Psoas muscle (tissue), 8 donors: ENCODE data around the gene COL5A1. TPM values are rescaled to one million over a fixed set of nuclear protein-coding genes. Genes with fewer than 3 reads are reported as not detected.

Experiments
- ATAC-seq, 4 donors: fragments of 200-7000 bp; cut with Tn5 transposase; one replicate each; pipeline ENCODE4 v1.9.1; 2020; ENCODE audit warnings: moderate library complexity in 3 of 4, mild to moderate bottlenecking in 2 of 4
- DNase-seq, 2 donors: peaks; one replicate each; pipeline ENCODE4 v3.0.0-alpha.2; 2020
- H3K27ac ChIP-seq: fragments of 200-600 bp; one replicate; pipeline ENCODE4 v1.8.0; 2022
- H3K27me3 ChIP-seq, 3 donors: fragments of 200-600 bp in 1 of 3; one replicate each; pipeline versions ENCODE4 v1.6.1 to v1.8.0; 2013 to 2022; ENCODE audit warnings: low read length in 2 of 3, mild to moderate bottlenecking in 2 of 3, moderate library complexity in 1 of 3; ENCODE audit not compliant: insufficient read depth in 3 of 3
- H3K36me3 ChIP-seq, 2 donors: fragments of 200-600 bp in 1 of 2; one replicate each; pipeline versions ENCODE4 v1.6.1 to v1.8.0; 2013 to 2022; ENCODE audit warnings: low read depth in 1 of 2, mild to moderate bottlenecking in 1 of 2, moderate library complexity in 1 of 2; ENCODE audit not compliant: insufficient read depth in 1 of 2
- H3K4me1 ChIP-seq: fragments of 200-600 bp; one replicate; pipeline ENCODE4 v1.8.0; 2022
- H3K4me3 ChIP-seq: fragments of 200-600 bp; one replicate; pipeline ENCODE4 v1.8.0; 2022; ENCODE audit warnings: mild to moderate bottlenecking
- H3K9me3 ChIP-seq: fragments of 200-600 bp; one replicate; pipeline ENCODE4 v1.8.0; 2022
- WGBS, 3 donors: extraction: QIAGEN DNeasy Blood & Tissue Kit; methylation state at CpG; one replicate each; pipeline versions ENCODE4 v1.1.6 to v1.1.7; 2013; 5-methylcytosine and 5-hydroxymethylcytosine counted together
- intact Hi-C, 2 donors: fragments of 100-400 bp; cut with DNase I; formaldehyde crosslinking; loops; one replicate each; pipeline versions ENCODE4 v1.11.0 to v1.14.2; 2022
- polyA plus RNA-seq, 3 donors: library from polyadenylated mRNA; stranded (reverse); fragments of 200-250 nt; gene quantifications; one replicate each; pipeline ENCODE4 v1.2.3, GENCODE V29; 2013
- total RNA-seq, 4 donors: library from RNA; stranded (reverse); fragmentation: NEBNext Ultra II Directional in 2 of 4; extraction: Animal tissue kit (Norgen Biotek cat#: 25700) in 2 of 4; gene quantifications; one replicate each; pipeline versions ENCODE4 v1.2.1 to v1.2.4, GENCODE V29; 2021 to 2023
- TF ChIP-seq, protein P1 (sequence below): fragments of 200-600 bp; IDR thresholded peaks from one replicate; pipeline ENCODE4 v1.8.0; 2022; ENCODE audit warnings: antibody characterized with exemption
- donor health status: healthy with polysubstance abuse.
- donor health status: DM: no; HTN: no; CAD: no; lungs with moderate emphysema.
- donor health status: Bipolar disorder and iron deficiency.
- donor health status: healthy.
- donor health status: DM: yes; HTN: yes; CAD: no.
- donor health status: DM: no; HTN: no; CAD: no.
- donor health status: DM: no; HTN: no; CAD: no.
- donor health status: DM: yes; HTN: yes; CAD: no.

Gene COL5A1
- total and polyA plus RNA-seq, 7 donors: 1.7 to 11.3 (median 3.4) TPM

GRCh38 chr9:134777153-134777552, 135.6 kb downstream of the COL5A1 start:
- ATAC-seq (no peak), DNase-seq (no peak)
- Histone ChIP-seq H3K9me3 (no peaks in the 10 kb centered on the region), H3K27me3 (peaks cover 0 to 26% (median 8%) of the 10 kb centered on the region in 3 donors), H3K4me3 (no peak overlapping the region), H3K4me1 (no peaks in the 10 kb centered on the region), H3K27ac (no peak overlapping the region), H3K36me3 (no peaks in the 10 kb centered on the region)
- TF ChIP-seq, protein P1, sequence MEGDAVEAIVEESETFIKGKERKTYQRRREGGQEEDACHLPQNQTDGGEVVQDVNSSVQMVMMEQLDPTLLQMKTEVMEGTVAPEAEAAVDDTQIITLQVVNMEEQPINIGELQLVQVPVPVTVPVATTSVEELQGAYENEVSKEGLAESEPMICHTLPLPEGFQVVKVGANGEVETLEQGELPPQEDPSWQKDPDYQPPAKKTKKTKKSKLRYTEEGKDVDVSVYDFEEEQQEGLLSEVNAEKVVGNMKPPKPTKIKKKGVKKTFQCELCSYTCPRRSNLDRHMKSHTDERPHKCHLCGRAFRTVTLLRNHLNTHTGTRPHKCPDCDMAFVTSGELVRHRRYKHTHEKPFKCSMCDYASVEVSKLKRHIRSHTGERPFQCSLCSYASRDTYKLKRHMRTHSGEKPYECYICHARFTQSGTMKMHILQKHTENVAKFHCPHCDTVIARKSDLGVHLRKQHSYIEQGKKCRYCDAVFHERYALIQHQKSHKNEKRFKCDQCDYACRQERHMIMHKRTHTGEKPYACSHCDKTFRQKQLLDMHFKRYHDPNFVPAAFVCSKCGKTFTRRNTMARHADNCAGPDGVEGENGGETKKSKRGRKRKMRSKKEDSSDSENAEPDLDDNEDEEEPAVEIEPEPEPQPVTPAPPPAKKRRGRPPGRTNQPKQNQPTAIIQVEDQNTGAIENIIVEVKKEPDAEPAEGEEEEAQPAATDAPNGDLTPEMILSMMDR: no peak
- 73 to 83% (median 74%) methylated on average over 13 of the region's 13 CpGs for WGBS, 3 donors
- intact Hi-C loops: no loop called here

DNA sequence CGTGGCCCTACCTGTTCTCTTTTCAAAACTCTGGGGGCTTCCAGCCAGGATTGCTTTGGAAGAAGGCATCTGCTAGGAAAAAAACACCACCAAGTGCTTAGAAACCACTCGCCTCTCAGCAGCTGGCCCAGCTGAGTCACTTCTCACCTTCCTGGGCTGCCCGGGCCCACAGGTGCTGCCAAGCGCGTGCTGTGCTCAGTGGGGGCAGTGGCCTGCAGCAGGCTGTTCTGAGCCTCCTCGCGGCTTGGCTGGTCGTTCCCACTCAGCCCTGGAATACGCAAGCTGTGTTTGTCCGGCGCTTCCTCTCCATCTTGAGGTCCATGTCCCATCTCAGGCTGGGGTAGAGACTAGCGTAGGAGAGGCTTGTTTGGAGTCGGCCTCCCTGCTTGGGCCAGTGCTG, 136.6 kb downstream of the COL5A1 start:
- no peak overlapping the region for H3K27ac ChIP-seq
- H3K4me3 ChIP-seq: no peak overlapping the region
- ATAC-seq (no peak), DNase-seq (no peak)
- 75 to 84% (median 76%) methylated on average over 13 of the region's 13 CpGs for WGBS, 3 donors
- H3K27me3 ChIP-seq: peaks cover 0 to 22% (median 10%) of the 10 kb centered on the region in 3 donors
- intact Hi-C loops: loop anchor here in 1 of 2 donors (2.0 kb wide), 1 partner anchor 205 kb away; no protein-coding TSS in a partner anchor
- no peaks in the 10 kb centered on the region for H3K9me3 ChIP-seq
- H3K36me3 ChIP-seq: no peaks in the 10 kb centered on the region
- no peaks in the 10 kb centered on the region for H3K4me1 ChIP-seq
- TF ChIP-seq, protein P1: no peak

GRCh38 chr9:134778841-134779411, 137.3 kb downstream of the COL5A1 start:
- Histone ChIP-seq H3K27me3 (peaks cover 0 to 17% (median 10%) of the 10 kb centered on the region in 3 donors), H3K36me3 (no peaks in the 10 kb centered on the region), H3K9me3 (no peaks in the 10 kb centered on the region), H3K4me3 (no peak overlapping the region), H3K27ac (no peak overlapping the region), H3K4me1 (no peaks in the 10 kb centered on the region)
- 36 to 40% (median 39%) methylated on average over 15 to 17 of the region's 17 CpGs for WGBS, 3 donors
- ATAC-seq: peak; percentile 44 to 77 (median 72)
- peak in 1 of 2 donors; percentile 65 for DNase-seq
- TF ChIP-seq, protein P1: peak; percentile 56
- intact Hi-C loops: loop anchor here in 1 of 2 donors (2.0 kb wide), 1 partner anchor 204 kb away; no protein-coding TSS in a partner anchor

DNA sequence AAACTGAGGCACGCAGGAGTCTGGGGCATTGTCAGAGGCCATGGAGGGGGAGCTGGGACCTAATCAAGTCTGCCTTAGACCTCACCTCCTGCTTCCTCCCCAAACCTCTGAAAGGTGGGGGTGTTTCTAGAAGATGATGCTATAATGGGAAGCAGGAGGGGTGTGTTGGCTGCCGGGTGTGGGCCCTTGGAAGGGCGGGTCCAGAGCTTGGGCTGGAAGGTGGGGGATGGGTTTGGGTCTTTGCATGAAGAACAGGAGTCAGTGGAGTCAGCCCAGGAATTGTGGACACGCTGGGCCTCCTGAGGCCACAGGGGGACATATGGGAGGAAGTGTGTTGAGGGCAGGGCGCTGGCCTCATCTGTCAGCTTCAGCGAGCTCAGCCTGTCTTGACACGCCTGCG, 138.0 kb downstream of the COL5A1 start:
- H3K36me3 ChIP-seq: no peaks in the 10 kb centered on the region
- H3K27ac ChIP-seq: no peak overlapping the region
- H3K9me3 ChIP-seq: no peaks in the 10 kb centered on the region
- WGBS, 3 donors: 90 to 91% (median 91%) methylated on average over 8 of the region's 8 CpGs
- no peak overlapping the region for H3K4me3 ChIP-seq
- DNase-seq (no peak), ATAC-seq (no peak)
- TF ChIP-seq, protein P1: no peak
- intact Hi-C loops: loop anchor here (2.0 to 10.0 kb wide), 2 partner anchors 203 to 205 kb away; no protein-coding TSS in a partner anchor
- H3K4me1 ChIP-seq: no peaks in the 10 kb centered on the region
- H3K27me3 ChIP-seq: peaks cover 0 to 16% (median 10%) of the 10 kb centered on the region in 3 donors
